ENCODE data around the gene FUT8. TPM values are rescaled to one million over a fixed set of nuclear protein-coding genes. Genes with fewer than 3 reads are reported as not detected.

The FUT8 gene
- total RNA-seq, 1 donor = 124 TPM

DNA sequence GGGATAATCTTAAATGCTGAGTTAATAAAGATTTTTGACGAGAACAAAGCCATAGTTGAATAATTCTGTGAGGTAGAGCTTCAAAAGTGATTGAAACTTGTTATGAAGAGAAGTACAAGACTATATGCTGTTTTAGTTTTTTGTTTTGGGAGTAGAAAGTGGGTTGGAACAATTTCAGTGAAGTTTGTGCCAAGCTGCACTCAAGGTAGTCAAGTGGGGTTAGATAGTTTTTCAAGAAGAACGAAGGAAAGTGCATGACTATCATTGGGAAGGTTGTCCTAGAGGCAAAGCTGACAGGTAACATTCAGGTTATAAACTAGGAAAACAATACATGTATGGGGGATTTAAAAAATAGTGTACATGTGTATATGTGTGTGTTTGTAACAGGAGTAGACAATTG is 16.2 kb downstream of the FUT8 start:
- H3K27ac ChIP-seq (ENCODE audit: low read depth, low read length) = no peak overlapping the region
- peaks cover 60% of the 10 kb centered on the region for H3K79me2 ChIP-seq (ENCODE audit: insufficient read depth, low read length)
- no peaks in the 10 kb centered on the region for H3K36me3 ChIP-seq (ENCODE audit: insufficient read depth, low read length)
- no peak overlapping the region for H3K4me2 ChIP-seq (ENCODE audit: insufficient read depth, low read length)
- no peaks in the 10 kb centered on the region for H3K9me3 ChIP-seq (ENCODE audit: low read depth, low read length)
- no peaks in the 10 kb centered on the region for H3K27me3 ChIP-seq (ENCODE audit: insufficient read depth, low read length)
- TF ChIP-seq, protein P1, sequence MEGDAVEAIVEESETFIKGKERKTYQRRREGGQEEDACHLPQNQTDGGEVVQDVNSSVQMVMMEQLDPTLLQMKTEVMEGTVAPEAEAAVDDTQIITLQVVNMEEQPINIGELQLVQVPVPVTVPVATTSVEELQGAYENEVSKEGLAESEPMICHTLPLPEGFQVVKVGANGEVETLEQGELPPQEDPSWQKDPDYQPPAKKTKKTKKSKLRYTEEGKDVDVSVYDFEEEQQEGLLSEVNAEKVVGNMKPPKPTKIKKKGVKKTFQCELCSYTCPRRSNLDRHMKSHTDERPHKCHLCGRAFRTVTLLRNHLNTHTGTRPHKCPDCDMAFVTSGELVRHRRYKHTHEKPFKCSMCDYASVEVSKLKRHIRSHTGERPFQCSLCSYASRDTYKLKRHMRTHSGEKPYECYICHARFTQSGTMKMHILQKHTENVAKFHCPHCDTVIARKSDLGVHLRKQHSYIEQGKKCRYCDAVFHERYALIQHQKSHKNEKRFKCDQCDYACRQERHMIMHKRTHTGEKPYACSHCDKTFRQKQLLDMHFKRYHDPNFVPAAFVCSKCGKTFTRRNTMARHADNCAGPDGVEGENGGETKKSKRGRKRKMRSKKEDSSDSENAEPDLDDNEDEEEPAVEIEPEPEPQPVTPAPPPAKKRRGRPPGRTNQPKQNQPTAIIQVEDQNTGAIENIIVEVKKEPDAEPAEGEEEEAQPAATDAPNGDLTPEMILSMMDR (IDR thresholded peaks at IDR 0.05; ENCODE audit: extremely low read depth, low read depth, low read length) = no peak
- no peak overlapping the region for H3K4me3 ChIP-seq (ENCODE audit: insufficient read depth, low read length)
- DNase-seq (ENCODE audit: insufficient read length, low spot score, missing footprints) = no peak
- no peak overlapping the region for H2AFZ ChIP-seq (ENCODE audit: low read length)
- H3K4me1 ChIP-seq (ENCODE audit: insufficient read depth, low read length) = peaks cover 20% of the 10 kb centered on the region
- no peaks in the 10 kb centered on the region for H4K20me1 ChIP-seq (ENCODE audit: insufficient read depth, low read length)

DNA sequence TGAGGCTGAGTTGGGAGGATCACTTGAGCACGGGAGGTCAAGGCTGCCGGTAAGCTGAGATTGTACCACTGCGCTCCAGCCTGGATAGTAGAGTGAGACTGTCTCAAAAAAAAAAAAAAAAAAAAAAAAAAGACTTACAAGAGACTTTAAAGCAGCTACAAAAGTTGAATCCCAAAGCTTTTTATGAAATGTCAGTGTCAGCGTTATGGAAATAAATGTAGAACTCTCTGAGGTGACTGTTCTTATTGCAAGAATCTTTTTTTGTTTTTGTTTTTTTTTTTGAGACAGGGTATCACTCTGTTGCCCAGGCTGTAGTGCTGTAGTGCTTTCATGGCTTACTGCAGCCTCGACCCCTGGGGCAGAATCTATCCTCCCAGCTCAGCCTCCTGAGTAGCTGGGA is 17.2 kb downstream of the FUT8 start:
- peaks cover 59% of the 10 kb centered on the region for H3K79me2 ChIP-seq (ENCODE audit: insufficient read depth, low read length)
- H3K4me3 ChIP-seq (ENCODE audit: insufficient read depth, low read length) = no peak overlapping the region
- TF ChIP-seq, protein P1 (IDR thresholded peaks at IDR 0.05; ENCODE audit: extremely low read depth, low read depth, low read length) = no peak
- no peak for DNase-seq (ENCODE audit: insufficient read length, low spot score, missing footprints)
- no peaks in the 10 kb centered on the region for H4K20me1 ChIP-seq (ENCODE audit: insufficient read depth, low read length)
- no peak overlapping the region for H2AFZ ChIP-seq (ENCODE audit: low read length)
- H3K4me1 ChIP-seq (ENCODE audit: insufficient read depth, low read length) = peaks cover 24% of the 10 kb centered on the region
- H3K27me3 ChIP-seq (ENCODE audit: insufficient read depth, low read length) = no peaks in the 10 kb centered on the region
- no peaks in the 10 kb centered on the region for H3K36me3 ChIP-seq (ENCODE audit: insufficient read depth, low read length)
- H3K9me3 ChIP-seq (ENCODE audit: low read depth, low read length) = no peaks in the 10 kb centered on the region
- H3K27ac ChIP-seq (ENCODE audit: low read depth, low read length) = no peak overlapping the region
- no peak overlapping the region for H3K4me2 ChIP-seq (ENCODE audit: insufficient read depth, low read length)

DNA sequence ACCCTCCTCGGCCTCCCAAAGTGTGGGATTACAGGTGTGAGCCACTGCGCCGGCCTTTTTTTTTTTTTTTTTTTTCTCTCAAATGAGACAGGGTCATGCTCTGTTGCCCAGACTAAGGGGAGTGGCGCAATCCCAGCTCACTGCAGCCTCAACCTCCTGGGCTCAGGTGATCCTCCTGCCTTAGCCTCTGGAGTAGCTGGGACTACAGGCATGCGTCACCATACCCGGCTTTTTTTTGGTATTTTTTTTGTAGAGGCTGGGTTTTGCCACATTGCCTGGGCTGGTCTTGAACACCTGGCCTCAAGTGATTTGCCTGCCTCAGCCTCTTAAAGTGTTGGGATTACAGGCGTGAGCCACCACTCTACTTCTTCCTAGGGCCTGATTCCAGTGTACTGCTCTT is 18.7 kb downstream of the FUT8 start:
- H4K20me1 ChIP-seq (ENCODE audit: insufficient read depth, low read length) = no peaks in the 10 kb centered on the region
- H3K4me3 ChIP-seq (ENCODE audit: insufficient read depth, low read length) = no peak overlapping the region
- H2AFZ ChIP-seq (ENCODE audit: low read length) = no peak overlapping the region
- H3K9me3 ChIP-seq (ENCODE audit: low read depth, low read length) = no peaks in the 10 kb centered on the region
- peaks cover 24% of the 10 kb centered on the region for H3K4me1 ChIP-seq (ENCODE audit: insufficient read depth, low read length)
- H3K36me3 ChIP-seq (ENCODE audit: insufficient read depth, low read length) = no peaks in the 10 kb centered on the region
- H3K4me2 ChIP-seq (ENCODE audit: insufficient read depth, low read length) = no peak overlapping the region
- H3K27me3 ChIP-seq (ENCODE audit: insufficient read depth, low read length) = no peaks in the 10 kb centered on the region
- DNase-seq (ENCODE audit: insufficient read length, low spot score, missing footprints) = no peak
- TF ChIP-seq, protein P1 (IDR thresholded peaks at IDR 0.05; ENCODE audit: extremely low read depth, low read depth, low read length) = no peak
- peaks cover 58% of the 10 kb centered on the region for H3K79me2 ChIP-seq (ENCODE audit: insufficient read depth, low read length)
- no peak overlapping the region for H3K27ac ChIP-seq (ENCODE audit: low read depth, low read length)

DNA sequence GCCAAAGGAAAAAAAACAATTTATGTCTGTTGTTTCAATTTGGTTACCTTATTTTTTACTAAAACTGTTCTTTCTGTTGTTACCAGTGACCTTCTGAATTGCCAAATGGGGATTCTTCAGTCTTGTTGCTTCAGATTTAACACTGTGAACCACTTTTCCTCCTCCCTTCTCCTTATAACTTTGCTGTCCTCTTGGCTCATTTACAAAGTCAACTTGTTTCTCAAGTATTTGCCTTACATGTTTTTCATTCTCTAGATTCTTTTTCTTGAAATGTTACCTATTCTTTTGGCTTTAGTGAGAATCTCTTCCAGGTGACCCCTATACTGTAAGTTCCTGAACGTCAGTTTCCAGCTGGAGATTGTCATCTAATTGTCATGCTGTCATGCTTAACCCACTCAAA is 19.4 kb downstream of the FUT8 start:
- Histone ChIP-seq H3K4me2 (ENCODE audit: insufficient read depth, low read length) (peak overlapping the region; percentile 49), H2AFZ (ENCODE audit: low read length) (no peak overlapping the region), H3K4me3 (ENCODE audit: insufficient read depth, low read length) (no peak overlapping the region), H3K4me1 (ENCODE audit: insufficient read depth, low read length) (peaks cover 24% of the 10 kb centered on the region), H3K79me2 (ENCODE audit: insufficient read depth, low read length) (peaks cover 57% of the 10 kb centered on the region), H3K9me3 (ENCODE audit: low read depth, low read length) (no peaks in the 10 kb centered on the region), H3K27me3 (ENCODE audit: insufficient read depth, low read length) (no peaks in the 10 kb centered on the region), H3K36me3 (ENCODE audit: insufficient read depth, low read length) (no peaks in the 10 kb centered on the region), H4K20me1 (ENCODE audit: insufficient read depth, low read length) (no peaks in the 10 kb centered on the region), H3K27ac (ENCODE audit: low read depth, low read length) (peak overlapping the region; percentile 40)
- TF ChIP-seq, protein P1 (IDR thresholded peaks at IDR 0.05; ENCODE audit: extremely low read depth, low read depth, low read length) = no peak
- peak; percentile 9 for DNase-seq (ENCODE audit: insufficient read length, low spot score, missing footprints)
